Neuron (in vitro differentiated cells): ENCODE measurements around the gene GATD1.

Source experiments
- H2AFZ ChIP-seq: one replicate; pipeline ENCODE4 v1.6.1; 2013; ENCODE audit warnings: low read depth, mild to moderate bottlenecking, inconsistent platforms, low read length, moderate library complexity
- H3K27me3 ChIP-seq: one replicate; pipeline ENCODE4 v1.6.1; 2013; ENCODE audit warnings: low read length; ENCODE audit not compliant: insufficient read depth
- H3K36me3 ChIP-seq: one replicate; pipeline ENCODE4 v1.6.1; 2013; ENCODE audit warnings: low read length; ENCODE audit not compliant: insufficient read depth
- H3K4me1 ChIP-seq: one replicate; pipeline ENCODE4 v1.6.1; 2013; ENCODE audit warnings: low read length; ENCODE audit not compliant: insufficient read depth
- H3K4me3 ChIP-seq: 2 replicates; pipeline ENCODE4 v1.5.1; 2013; ENCODE audit warnings: mild to moderate bottlenecking, low read length, moderate library complexity
- H3K9me3 ChIP-seq: one replicate; pipeline ENCODE4 v1.6.1; 2013; ENCODE audit warnings: low read length

Gene GATD1

DNA sequence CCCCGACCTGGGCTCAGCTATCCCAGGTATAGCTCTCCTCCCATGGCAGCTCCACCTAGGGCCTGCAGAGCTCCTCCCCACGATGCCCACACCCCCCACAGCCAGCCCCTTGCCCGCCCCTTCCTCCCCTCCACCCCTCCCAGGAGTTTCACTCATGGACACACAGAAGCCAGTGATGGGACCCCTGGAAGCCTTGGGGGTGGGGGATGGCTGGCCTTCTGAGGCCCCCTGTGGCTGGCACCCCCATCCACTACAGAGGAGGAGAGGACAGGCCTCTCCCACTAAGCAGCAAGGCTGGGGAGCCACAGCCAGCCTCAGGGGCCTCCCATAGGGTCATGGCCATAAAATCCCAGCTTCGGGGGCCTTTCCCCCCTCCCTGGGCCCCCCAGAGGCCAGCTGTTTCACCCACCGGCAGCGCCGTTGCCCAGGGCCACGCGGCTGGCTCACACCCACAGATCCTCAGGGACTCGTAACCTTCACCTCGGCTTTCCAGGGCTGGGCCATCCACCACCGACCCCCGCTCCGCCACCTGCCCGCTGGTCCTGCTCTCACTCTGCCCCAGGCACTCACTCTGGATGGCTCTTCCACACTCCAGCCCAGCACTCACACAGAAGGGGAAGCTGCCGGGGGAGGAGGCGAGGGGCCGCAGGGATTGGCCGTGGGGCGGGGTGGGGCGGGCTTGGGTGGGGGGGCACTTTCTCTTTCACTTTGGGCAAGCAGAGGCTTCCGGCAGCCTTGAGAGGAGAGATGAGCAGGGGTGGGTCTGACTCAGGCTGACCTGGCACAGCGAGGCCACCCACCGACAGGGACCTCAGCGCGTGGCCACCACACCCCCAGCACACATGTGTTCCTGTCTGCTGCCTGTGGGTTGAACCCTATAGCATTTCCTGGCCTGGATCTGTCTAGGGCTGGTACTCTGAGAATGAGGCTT is 18.6 kb upstream of the GATD1 start:
- H3K4me3 ChIP-seq: peak overlapping the region; percentile 70
- peaks cover 22% of the 10 kb centered on the region for H3K4me1 ChIP-seq
- no peaks in the 10 kb centered on the region for H3K9me3 ChIP-seq
- peaks cover 47% of the 10 kb centered on the region for H3K36me3 ChIP-seq
- H2AFZ ChIP-seq: no peak overlapping the region
- no peaks in the 10 kb centered on the region for H3K27me3 ChIP-seq

DNA sequence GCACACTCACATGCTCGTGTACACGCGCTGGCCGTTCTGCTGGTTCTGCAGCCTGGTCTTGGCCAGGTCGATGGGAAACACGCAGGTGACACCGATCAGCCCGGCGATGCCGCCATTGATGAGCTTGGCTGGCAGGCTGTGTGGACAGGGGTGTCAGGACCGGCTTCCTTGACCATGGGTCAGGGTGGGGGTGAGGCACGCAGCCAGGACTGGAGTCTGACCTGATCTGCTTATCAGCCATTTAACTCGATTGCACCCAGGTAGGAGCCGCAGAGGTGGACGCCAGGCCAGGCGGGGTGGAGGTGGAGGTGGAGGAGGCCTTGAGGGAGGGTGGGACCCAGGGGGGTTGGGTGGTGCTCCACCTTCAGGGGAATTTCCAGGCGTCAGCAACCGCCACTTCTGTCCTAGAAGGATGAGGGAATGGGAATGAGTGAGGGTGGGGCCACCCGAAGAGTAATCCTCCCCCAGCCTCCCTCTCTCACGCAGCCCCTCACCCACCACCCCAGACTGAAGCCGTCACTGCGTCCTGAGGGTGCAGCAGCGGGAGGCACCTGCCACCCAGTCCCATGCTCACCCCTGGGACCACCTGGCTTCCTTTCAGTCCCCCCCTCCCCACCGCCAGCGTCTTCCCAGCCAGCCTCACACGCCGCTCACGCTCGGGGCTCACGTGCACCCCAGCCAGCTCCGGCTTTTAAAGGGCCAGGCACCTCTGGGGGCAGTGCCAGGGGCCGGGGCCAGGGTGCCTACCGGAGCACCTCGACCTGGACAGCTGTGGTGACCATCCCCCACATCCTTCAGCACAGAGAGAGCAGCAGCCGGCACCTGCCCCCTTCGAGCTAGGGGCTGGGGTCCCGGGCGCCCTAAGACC is 17.7 kb upstream of the GATD1 start:
- H3K27me3 ChIP-seq: no peaks in the 10 kb centered on the region
- H3K9me3 ChIP-seq: no peaks in the 10 kb centered on the region
- peaks cover 38% of the 10 kb centered on the region for H3K36me3 ChIP-seq
- H3K4me3 ChIP-seq: no peak overlapping the region
- peaks cover 22% of the 10 kb centered on the region for H3K4me1 ChIP-seq
- H2AFZ ChIP-seq: no peak overlapping the region

DNA sequence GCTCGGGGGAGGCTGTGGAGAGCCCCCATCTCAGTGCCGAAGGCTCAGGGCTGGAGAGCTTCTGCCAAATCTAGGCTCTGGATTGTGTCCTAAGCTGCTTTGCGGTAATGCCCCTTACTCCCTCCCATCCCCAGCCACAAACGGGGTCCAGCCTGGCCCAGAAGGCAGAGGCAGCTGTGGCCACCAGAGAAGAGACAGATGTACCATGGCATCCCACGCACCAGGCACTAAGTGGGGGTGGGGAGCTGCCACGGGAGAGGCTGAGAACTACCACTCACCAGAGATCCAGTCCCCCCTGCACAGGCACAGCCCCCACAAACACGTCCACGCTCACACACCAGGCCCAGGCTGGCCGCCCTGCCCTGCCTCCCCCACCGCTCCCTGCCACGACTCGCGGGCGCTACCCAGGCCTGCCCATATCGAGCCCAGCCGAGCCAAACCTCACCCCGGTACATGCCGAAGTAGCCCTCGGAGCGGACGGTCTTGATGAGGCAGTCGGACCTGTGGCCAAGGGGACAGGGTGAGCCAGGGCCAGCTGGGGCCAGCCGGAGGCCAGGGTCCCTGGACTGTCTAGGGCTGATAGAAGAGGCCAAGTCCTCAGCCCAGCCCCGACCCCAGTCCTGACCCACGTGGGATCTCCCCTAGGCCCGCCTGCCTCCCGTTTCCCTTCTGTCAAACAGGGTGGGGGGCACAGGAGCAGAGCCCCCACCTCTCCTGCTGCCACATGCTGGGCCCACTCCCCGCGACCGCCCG is 16.9 kb upstream of the GATD1 start:
- H3K4me1 ChIP-seq: peaks cover 23% of the 10 kb centered on the region
- no peaks in the 10 kb centered on the region for H3K9me3 ChIP-seq
- peaks cover 31% of the 10 kb centered on the region for H3K36me3 ChIP-seq
- no peak overlapping the region for H2AFZ ChIP-seq
- no peak overlapping the region for H3K4me3 ChIP-seq
- no peaks in the 10 kb centered on the region for H3K27me3 ChIP-seq

DNA sequence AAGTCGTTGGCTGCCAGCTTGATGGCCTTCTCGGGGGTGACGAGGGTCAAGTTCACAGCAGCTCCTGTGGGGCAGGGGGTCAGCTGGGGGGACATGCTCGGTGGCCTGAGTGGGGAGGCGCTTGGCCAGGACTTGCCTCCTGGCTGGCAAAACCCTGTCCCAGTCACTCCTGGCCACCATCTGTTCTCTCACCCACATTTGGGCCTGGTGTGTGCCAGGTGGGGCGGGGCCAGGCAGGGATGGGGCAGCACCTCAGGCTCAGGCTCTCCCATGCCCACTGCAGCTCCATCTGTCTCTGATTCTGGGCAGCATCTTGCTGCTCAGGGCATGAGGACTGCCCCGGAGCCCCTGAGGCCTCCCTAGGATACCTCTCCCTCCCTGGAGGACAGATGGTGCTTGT is 16.3 kb upstream of the GATD1 start:
- Histone ChIP-seq H3K4me3 (no peak overlapping the region), H3K27me3 (no peaks in the 10 kb centered on the region), H2AFZ (no peak overlapping the region), H3K9me3 (no peaks in the 10 kb centered on the region), H3K4me1 (peaks cover 28% of the 10 kb centered on the region), H3K36me3 (peaks cover 29% of the 10 kb centered on the region)

DNA sequence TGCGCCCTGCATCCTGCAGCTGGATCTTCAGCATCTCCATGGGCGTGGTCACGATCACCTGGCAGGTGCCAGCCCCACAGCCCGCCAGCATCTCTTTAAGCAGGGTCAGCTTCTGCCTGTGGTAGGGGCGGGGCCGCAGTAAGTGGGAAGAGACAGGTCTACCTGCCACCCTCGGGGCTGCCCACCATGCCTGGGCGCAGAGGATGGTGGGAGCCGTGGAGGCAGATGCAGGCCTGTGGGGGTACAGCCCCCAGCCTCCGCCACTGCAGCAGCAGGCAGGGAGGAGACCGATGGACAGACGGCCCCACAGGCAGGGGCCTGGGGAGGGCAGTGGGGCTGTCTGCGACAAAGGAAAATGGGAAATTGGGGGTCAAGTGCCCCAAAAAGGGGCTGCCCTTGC is 15.6 kb upstream of the GATD1 start:
- Histone ChIP-seq H3K36me3 (peaks cover 29% of the 10 kb centered on the region), H3K9me3 (no peaks in the 10 kb centered on the region), H3K4me3 (no peak overlapping the region), H2AFZ (no peak overlapping the region), H3K4me1 (peaks cover 28% of the 10 kb centered on the region), H3K27me3 (no peaks in the 10 kb centered on the region)

DNA sequence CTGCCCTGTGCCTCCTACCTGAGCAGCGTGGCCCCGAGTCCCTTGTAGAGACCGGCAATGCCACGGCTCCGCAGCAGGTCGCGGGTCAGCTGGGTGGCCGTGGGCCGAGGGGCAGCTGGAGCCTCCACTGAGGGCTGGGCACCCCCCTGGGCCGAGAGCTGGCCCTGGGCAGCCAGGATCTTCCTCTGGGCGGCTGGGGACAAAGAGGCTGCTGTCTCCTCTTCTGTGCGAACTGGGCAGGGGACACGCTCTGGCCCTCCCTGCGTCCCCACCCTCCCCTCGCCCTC is 15.2 kb upstream of the GATD1 start:
- H3K9me3 ChIP-seq: no peaks in the 10 kb centered on the region
- H2AFZ ChIP-seq: no peak overlapping the region
- H3K4me3 ChIP-seq: no peak overlapping the region
- H3K4me1 ChIP-seq: peaks cover 28% of the 10 kb centered on the region
- no peaks in the 10 kb centered on the region for H3K27me3 ChIP-seq
- H3K36me3 ChIP-seq: peaks cover 29% of the 10 kb centered on the region

DNA sequence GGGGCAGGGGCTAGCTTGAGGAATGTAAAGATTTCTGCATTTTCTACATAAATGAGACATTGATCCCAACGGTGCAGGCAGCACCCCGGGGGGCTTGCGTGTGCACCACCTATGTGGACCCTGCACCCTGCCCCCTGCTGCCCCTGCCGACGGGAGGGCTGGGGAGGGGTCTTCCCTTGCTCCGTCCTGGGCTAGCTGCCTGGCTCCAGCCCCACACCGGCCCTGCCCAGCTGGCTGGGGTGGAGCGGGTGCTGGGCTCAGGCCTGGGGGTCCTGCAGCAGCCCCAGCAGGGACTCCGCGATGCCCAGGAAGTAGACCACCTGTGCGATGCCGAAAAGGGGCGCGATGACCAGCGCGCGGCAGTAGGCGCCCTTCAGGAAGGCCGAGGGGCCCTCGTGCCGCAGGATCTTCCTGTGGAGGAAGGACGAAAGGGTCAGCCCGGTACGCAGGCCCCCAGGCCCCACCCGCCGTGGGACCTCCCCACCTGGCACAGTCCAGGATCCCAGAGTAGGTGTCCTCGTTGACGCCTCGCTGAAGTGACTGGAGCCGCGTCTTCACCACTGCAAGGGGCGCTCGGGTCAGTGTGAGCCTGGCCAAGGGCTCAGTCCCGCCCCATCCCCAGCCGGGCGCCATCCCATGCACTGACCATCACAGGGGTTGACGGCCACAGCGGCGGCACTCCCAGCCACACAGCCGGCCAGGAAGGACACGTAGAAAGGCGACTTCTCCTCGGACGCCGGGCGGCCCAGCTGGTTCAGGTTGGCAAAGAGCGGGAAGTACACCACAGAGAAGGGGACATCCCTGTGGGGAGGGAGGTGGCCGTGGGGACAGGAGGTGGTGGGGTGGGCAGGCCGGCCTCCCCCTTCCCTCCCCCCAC is 14.6 kb upstream of the GATD1 start:
- Histone ChIP-seq H3K9me3 (no peaks in the 10 kb centered on the region), H3K4me3 (no peak overlapping the region), H3K36me3 (peaks cover 29% of the 10 kb centered on the region), H3K4me1 (peaks cover 26% of the 10 kb centered on the region), H3K27me3 (no peaks in the 10 kb centered on the region), H2AFZ (no peak overlapping the region)

DNA sequence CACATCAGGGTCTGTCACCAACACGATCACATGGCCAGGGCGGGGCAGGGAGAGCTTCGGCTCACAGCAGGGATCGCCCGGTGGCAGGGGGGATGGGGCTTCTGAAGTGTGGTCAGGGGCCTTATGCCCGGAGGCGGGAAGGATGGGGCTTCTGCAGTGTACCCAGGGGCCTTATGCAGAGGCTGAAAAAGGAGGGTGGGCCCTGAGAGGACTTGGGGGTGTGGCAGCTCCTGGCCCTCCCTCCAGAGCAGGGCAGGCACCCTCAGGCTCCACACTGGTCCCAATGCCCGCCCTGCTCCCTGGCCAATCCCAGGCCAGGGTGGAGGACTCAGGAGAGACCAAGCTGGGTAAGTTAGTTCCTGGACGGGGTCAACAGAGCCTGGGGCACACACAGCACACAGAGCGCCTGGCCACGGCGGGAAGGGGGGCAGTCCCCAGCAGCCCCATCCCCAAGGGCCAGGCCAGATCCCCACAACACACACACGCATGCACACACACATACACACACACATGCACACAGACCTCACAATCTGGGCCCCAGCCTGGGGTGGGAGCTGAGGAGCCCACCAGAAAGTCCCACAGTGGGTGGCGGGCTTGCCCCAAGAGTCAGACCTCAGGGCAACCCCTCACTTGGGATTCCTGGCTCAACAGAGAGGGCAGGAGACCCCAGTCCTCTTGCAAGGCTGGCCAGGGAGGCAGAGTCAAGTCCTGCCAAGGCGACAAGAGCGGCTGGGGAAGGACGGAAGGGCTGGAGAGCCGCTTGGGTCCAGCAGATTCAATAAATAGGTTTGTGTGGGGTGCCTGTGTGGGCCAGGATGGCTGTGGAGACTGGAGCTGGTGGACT is 13.7 kb upstream of the GATD1 start:
- Histone ChIP-seq H3K4me1 (peaks cover 17% of the 10 kb centered on the region), H3K27me3 (no peaks in the 10 kb centered on the region), H3K36me3 (peaks cover 29% of the 10 kb centered on the region), H2AFZ (no peak overlapping the region), H3K4me3 (no peak overlapping the region), H3K9me3 (no peaks in the 10 kb centered on the region)

DNA sequence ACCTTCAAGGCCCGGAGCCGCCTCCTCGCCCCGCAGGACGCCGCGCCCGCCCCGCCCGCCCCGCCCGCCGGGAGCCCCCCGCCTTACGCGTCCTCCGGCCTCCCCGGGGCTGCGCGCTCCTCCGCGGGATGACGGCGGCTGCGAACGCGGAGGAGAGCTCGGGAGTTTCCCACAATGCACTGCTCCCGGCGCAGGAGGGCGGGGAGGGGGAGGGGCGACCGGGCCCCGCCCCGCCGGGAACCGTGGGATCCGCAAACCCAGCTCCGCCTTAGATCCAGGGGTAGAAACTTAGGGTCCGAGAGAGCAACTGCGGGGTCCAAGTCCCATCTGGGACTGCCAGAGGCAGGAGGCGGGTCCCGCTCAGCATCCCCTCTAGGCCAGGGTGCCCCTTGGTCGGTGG is 12.7 kb upstream of the GATD1 start, which contains the start of gene CEND1:
Gene CEND1 (minus strand): TSS at position 148 of the 400 bp plus-strand sequence. CDS start 1,514 bp downstream, outside the sequence.
- Histone ChIP-seq H3K4me1 (peaks cover 8% of the 10 kb centered on the region), H3K4me3 (no peak within 1 kb of the TSS), H3K9me3 (no peaks in the 10 kb centered on the region), H3K36me3 (peaks cover 29% of the 10 kb centered on the region), H3K27me3 (no peaks in the 10 kb centered on the region), H2AFZ (no peak within 1 kb of the TSS)

DNA sequence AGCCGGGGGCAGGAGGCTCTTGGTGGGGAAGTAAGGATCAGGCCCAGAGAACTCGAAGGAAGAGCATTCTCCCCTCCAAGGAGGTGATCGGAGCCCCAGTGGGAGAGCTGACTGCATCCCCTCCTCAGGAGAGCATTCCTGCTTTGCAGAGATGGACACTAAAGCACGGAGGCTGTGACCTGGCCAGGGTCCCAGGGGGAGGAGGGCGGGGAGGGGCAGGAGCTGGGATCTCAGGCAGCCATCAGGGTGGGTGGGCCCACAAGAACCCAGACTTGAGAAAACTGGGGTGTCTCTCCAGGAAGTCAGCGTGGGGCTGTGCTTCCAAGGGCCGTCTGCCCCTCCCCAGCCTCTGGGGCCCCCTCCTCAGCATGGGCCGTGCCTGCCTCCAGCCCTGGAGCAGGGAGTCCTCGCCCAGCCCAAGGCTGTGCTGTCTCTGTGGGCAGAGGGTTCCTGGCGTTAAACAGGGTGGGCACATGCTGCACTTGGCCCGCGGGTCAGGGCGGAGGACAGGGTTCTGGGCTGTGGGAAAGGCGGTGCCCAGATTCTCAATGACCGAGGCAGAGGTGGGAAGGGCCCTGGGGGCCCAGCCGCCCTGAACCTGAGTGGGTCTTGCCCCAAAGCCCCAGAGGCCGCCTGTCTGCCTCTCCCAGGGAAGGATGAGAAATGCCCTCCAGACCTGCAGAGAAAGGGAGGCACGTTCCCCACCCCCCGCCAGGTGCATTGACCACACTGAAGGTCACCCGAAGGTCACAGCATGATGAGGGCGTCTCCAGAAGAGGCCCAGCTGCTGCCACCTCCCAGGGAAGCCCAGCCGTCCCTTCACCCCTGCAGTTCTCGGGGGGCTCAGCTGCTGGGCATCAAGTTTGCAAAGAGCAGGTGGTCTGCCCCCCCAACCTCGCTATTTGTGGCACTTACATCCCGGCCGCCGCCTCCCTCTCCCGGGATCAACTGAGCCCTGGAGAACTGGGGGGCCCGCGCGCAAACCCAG is 12.0 kb upstream of the GATD1 start:
- no peak overlapping the region for H2AFZ ChIP-seq
- H3K36me3 ChIP-seq: peaks cover 24% of the 10 kb centered on the region
- H3K4me3 ChIP-seq: no peak overlapping the region
- H3K27me3 ChIP-seq: no peaks in the 10 kb centered on the region
- peaks cover 8% of the 10 kb centered on the region for H3K4me1 ChIP-seq
- no peaks in the 10 kb centered on the region for H3K9me3 ChIP-seq
